Esophagus muscularis mucosa (tissue), 4 donors: Measurements from ENCODE around the gene SLC49A3. TPM values are rescaled to one million over a fixed set of nuclear protein-coding genes. Genes with fewer than 3 reads are reported as not detected.

Experiments
- DNase-seq: peaks from one replicate; pipeline ENCODE4 v3.0.0-alpha.2; 2017; ENCODE audit errors: extremely low spot score
- H3K27ac ChIP-seq, 4 donors: fragments of 200-600 bp; sonication (generic); replicated peaks in 1 of 4; 1 replicate in 3 of 4; 2 replicates in 1 of 4; pipeline ENCODE4 v1.5.1; 2016 to 2019; ENCODE audit warnings: mild to moderate bottlenecking in 1 of 4
- H3K27me3 ChIP-seq, 4 donors: fragments of 200-600 bp; sonication (generic); one replicate each; pipeline versions ENCODE4 v1.5.1 to v1.6.0; 2016 to 2019
- H3K36me3 ChIP-seq, 4 donors: fragments of 200-600 bp; sonication (generic); one replicate each; pipeline ENCODE4 v1.5.1; 2016 to 2019
- H3K4me1 ChIP-seq, 4 donors: fragments of 200-600 bp; sonication (generic); one replicate each; pipeline ENCODE4 v1.5.1; 2016 to 2019
- H3K4me3 ChIP-seq, 4 donors: fragments of 200-600 bp; sonication (generic); 1 replicate in 2 of 4; 2 replicates in 2 of 4; pipeline ENCODE4 v1.5.1; 2016 to 2019; ENCODE audit warnings: mild to moderate bottlenecking in 4 of 4, moderate library complexity in 1 of 4
- H3K9me3 ChIP-seq, 4 donors: fragments of 200-600 bp; sonication (generic); 1 replicate in 3 of 4; 2 replicates in 1 of 4; pipeline ENCODE4 v1.5.1; 2016 to 2019
- CTCF ChIP-seq, 3 experiments: fragments of 200-600 bp in 2 of 3; fragments of 450-650 bp in 1 of 3; sonication (generic) in 2 of 3; IDR thresholded peaks; one replicate each; pipeline ENCODE4 v1.5.1; 2017 to 2019; ENCODE audit warnings: antibody characterized with exemption in 3 of 3, mild to moderate bottlenecking in 2 of 3, moderate library complexity in 1 of 3
- EP300 ChIP-seq: sonication (generic); formaldehyde crosslinking; IDR thresholded peaks from one replicate; pipeline ENCODE4 v1.6.1; 2017; ENCODE audit warnings: antibody characterized with exemption
- POLR2A ChIP-seq: fragments of 450-650 bp; IDR thresholded peaks from one replicate; pipeline ENCODE4 v1.6.1; 2017; ENCODE audit warnings: antibody characterized with exemption, moderate library complexity, mild to moderate bottlenecking, low read depth
- POLR2AphosphoS5 ChIP-seq, 2 donors: sonication (generic); formaldehyde crosslinking; IDR thresholded peaks; one replicate each; pipeline ENCODE4 v1.6.1; 2017; ENCODE audit warnings: antibody characterized with exemption in 2 of 2
- WGBS: methylation state at CpG from one replicate; pipeline ENCODE4 v1.1.5; 2018; 5-methylcytosine and 5-hydroxymethylcytosine counted together
- intact Hi-C: fragments of 100-400 bp; cut with DNase I; formaldehyde crosslinking; loops from one replicate; pipeline ENCODE4 v1.15.1; 2023
- total RNA-seq, 4 donors: library from RNA; depleted of rRNA; stranded (reverse); fragments of >200 nt; gene quantifications; one replicate each; pipeline versions ENCODE4 v1.1.0 to v1.2.1, GENCODE V29; 2016

The SLC49A3 gene
- total RNA-seq, 4 donors from 2014 or later = 5.5 to 9.4 (median 7.6) TPM

- 89% methylated on average over 9 of the region's 11 CpGs for WGBS
- intact Hi-C loops = no loop called here
- Histone ChIP-seq H3K9me3 (no peaks in the 10 kb centered on the region), H3K36me3 (no peaks in the 10 kb centered on the region), H3K27me3 (peaks cover 0 to 42% (median 0%) of the 10 kb centered on the region in 4 donors), H3K4me1 (peaks cover 31 to 51% (median 39%) of the 10 kb centered on the region in 4 donors), H3K4me3 (no peak overlapping the region), H3K27ac (no peak overlapping the region)
- TF ChIP-seq CTCF (IDR thresholded peaks at IDR 0.05) (no peak), POLR2AphosphoS5 (IDR thresholded peaks at IDR 0.05) (no peak), POLR2A (no peak), EP300 (no peak)
- no peak for DNase-seq
Observed at GRCh38 chr4:679629-680028, 9.3 kb downstream of the SLC49A3 start.

- 89% methylated on average over 8 of the region's 13 CpGs for WGBS
- no peak overlapping the region for H3K4me3 ChIP-seq
- H3K4me1 ChIP-seq = peaks cover 30 to 47% (median 38%) of the 10 kb centered on the region in 4 donors
- intact Hi-C loops = no loop called here
- TF ChIP-seq POLR2A (no peak), EP300 (no peak), POLR2AphosphoS5 (IDR thresholded peaks at IDR 0.05) (no peak), CTCF (IDR thresholded peaks at IDR 0.05) (no peak)
- no peaks in the 10 kb centered on the region for H3K36me3 ChIP-seq
- no peak for DNase-seq
- H3K27ac ChIP-seq = no peak overlapping the region
- no peaks in the 10 kb centered on the region for H3K9me3 ChIP-seq
- H3K27me3 ChIP-seq = peaks cover 0 to 42% (median 0%) of the 10 kb centered on the region in 4 donors
Observed at GRCh38 chr4:679104-679481, 9.9 kb downstream of the SLC49A3 start.

- TF ChIP-seq POLR2A (no peak), POLR2AphosphoS5 (IDR thresholded peaks at IDR 0.05) (no peak), CTCF (IDR thresholded peaks at IDR 0.05) (no peak), EP300 (no peak)
- Histone ChIP-seq H3K27ac (no peak overlapping the region), H3K36me3 (no peaks in the 10 kb centered on the region), H3K9me3 (no peaks in the 10 kb centered on the region), H3K4me3 (no peak overlapping the region), H3K4me1 (peaks cover 26 to 43% (median 34%) of the 10 kb centered on the region in 4 donors), H3K27me3 (peaks cover 0 to 42% (median 0%) of the 10 kb centered on the region in 4 donors)
- intact Hi-C loops = no loop called here
- DNase-seq = no peak
- 50% methylated on average over 5 of the region's 14 CpGs for WGBS
Observed at GRCh38 chr4:678331-679103, 10.4 kb downstream of the SLC49A3 start.

GRCh38 chr4:677431-678293 lies 11.3 kb downstream of the SLC49A3 start:
- peaks cover 0 to 5% (median 4%) of the 10 kb centered on the region in 4 donors for H3K36me3 ChIP-seq
- intact Hi-C loops = no loop called here
- no peak for DNase-seq
- 70% methylated on average over 13 of the region's 26 CpGs for WGBS
- TF ChIP-seq POLR2AphosphoS5 (IDR thresholded peaks at IDR 0.05) (no peak), CTCF (IDR thresholded peaks at IDR 0.05) (no peak), POLR2A (no peak), EP300 (no peak)
- H3K27me3 ChIP-seq = peaks cover 0 to 36% (median 0%) of the 10 kb centered on the region in 4 donors
- H3K4me1 ChIP-seq = peaks cover 29 to 50% (median 39%) of the 10 kb centered on the region in 4 donors
- no peak overlapping the region for H3K4me3 ChIP-seq
- H3K27ac ChIP-seq = no peak overlapping the region
- H3K9me3 ChIP-seq = no peaks in the 10 kb centered on the region
